HTR-8/SVneo (cell line): ENCODE measurements around the gene NRXN3.
A peak's percentile ranks its signal among the peaks of the same experiment; 100 is the strongest.

Source experiments
- DNase-seq: peaks from one replicate; pipeline ENCODE4 v3.0.0; 2011; ENCODE audit warnings: low spot score, mixed read lengths; ENCODE audit not compliant: insufficient read length
- FAIRE-seq: peaks from 2 replicates; lab custom pipeline; 2011; peaks lifted over from hg19 to GRCh38; lab: Jason Lieb, UNC

The NRXN3 gene

DNA sequence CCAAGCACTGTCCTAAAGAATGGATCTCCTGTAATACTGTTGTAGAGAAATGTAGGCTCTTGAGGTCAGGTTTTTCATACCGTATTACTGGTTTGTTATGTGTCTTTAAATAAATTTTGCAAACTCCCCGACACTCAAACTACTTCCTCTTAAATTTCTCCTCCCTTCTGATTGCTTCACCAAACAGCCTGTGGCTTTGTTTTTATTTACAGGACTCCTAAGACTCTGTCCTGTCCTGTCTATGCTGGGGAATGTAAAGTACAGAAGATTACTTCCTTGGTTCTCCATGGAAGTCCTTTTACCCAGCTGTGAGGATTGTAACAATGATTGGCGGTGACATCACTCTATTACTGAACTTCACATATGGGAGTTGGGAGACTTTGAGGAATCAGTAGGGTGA is 1167.6 kb downstream of the NRXN3 start:
- no peak for FAIRE-seq
- no peak for DNase-seq

DNA sequence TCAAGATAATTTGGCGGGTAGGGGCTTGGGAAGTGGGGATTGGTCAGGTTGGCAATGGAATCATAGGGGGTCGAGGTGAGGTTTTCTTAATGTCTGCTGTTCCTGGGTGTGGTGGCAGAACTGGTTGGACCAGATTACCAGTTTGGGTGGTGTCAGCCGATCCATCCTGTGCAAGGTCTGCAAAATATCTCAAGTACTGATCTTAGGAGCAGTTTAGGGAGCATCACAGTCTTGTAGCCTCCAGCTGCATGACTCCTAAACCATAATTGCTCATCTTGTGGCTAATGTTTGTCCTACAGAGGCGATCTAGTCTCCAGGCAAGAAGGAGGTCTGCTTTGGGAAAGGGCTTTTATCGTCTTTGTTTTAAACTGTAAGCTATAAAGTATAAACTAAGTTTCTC is 1172.8 kb downstream of the NRXN3 start:
- no peak for FAIRE-seq
- DNase-seq = no peak

DNA sequence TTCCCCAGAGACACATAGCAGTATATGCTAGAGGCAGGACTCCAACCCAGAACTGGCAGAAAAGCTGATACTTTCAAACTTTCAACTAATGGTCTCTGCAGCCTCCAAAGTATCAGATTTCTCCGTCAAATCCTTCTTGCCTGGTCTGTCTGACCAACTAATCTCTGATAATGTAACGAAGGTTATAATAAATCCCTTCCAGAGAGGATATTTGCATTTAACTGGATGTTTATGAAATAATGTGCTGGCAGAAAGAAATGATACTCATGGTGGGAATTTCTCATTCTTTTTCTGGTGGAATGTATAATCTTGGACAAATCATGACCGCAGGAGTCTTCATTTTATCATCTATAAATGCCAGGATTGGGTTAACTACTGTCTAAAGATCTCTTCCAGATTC is 1180.8 kb downstream of the NRXN3 start:
- no peak for DNase-seq
- no peak for FAIRE-seq

DNA sequence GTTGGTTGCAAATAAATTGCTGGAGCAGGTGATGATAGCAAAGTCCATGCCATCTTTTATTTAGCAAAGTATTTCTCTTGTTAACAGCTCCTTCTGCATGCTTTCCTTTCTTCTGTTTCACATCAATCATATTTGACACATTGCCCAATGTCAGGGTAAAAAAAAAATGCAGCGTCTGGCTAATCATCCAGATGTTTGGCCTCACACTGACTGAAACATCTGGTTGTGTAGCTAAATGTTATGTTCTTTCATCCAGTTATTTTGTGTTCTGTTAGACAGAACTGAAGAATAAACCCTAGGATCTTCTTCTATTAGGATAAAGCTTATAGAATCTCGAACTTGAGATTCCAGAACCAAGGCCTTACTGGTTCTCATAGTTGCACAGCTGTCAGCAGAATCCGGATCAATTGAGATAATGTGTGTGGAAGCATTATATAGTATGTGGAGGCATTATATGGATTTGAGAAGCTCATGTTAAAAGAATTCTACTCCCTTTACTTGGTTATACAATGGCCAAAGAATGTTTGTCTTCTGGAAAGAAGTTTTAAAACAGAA is 1182.0 kb downstream of the NRXN3 start:
- no peak for DNase-seq
- no peak for FAIRE-seq

DNA sequence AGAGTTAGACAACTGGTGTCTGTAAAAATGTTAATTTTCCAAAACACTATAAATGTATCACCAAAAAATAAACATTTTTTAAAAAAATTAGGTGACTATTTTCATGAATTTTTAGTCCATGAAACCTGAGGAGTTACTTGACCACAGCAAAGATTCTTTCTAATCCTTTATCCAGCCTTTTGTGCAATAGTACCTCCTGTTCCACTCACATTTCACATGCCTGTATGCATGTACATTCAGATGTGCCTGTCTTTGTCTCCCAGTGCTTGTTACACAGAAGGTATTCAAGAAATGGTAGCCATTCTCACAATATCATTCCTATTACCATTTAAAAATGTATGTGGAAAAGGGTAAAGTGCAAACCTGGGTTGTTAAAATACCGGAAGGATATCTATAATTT is 1184.2 kb downstream of the NRXN3 start:
- FAIRE-seq = no peak
- DNase-seq = no peak

DNA sequence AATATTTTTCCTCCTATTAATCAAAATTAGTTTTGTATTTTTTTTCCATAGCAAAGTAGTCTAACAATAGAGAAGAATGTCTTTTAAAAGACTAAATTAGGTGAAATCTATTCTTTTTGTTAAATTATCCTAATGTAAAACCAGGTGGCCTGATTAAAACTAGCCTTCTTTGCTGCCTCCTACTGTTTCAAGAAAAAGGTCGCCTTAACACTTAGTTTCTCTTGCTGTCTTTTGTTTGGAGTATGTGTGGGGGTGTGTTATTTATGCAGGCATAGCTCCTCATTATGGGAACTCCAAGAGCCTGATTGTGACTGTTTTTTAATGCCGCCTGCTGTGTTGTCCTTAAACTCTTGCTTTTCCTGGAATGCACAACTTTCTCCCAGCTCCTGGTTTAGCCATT is 1185.9 kb downstream of the NRXN3 start:
- FAIRE-seq = no peak
- no peak for DNase-seq

DNA sequence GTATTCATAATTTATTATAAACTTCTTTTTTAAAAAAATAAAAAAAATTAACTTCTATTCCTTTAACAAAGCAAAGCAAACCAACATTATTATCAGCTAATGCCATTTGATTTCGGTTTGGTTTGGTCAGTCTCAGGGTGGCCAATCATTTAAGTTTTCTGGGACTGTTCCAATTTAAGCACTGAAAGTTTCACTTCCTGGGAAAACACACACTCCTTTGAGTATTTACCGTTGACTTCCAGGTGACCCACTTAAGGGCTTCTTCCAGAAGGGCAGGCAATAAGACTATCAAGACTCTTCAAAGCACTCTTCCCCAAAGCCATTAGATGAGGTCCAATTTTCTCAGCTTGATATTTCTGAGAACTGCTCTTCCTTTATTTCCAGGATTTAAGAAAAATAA is 1187.1 kb downstream of the NRXN3 start:
- FAIRE-seq = no peak
- DNase-seq = no peak

DNA sequence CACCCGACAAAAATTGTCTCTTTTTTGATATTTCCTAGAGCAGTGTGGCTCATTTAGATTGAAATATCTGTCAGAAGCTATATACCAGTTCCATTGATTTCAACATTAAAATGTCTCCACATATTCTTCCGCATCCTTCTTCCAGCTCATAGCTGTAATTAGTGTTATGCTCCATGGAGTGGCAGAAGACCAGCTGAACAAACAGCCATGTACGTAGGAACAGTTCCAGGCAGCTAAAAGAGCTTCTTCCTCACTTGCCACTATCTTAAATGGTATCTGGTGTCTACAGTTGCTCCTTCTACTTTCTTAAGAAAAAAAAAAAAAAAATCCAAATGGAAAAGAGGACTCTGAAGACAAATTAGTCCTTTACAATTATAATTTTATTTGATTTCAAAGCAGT is 1193.1 kb downstream of the NRXN3 start:
- FAIRE-seq (no peak), DNase-seq (no peak)

DNA sequence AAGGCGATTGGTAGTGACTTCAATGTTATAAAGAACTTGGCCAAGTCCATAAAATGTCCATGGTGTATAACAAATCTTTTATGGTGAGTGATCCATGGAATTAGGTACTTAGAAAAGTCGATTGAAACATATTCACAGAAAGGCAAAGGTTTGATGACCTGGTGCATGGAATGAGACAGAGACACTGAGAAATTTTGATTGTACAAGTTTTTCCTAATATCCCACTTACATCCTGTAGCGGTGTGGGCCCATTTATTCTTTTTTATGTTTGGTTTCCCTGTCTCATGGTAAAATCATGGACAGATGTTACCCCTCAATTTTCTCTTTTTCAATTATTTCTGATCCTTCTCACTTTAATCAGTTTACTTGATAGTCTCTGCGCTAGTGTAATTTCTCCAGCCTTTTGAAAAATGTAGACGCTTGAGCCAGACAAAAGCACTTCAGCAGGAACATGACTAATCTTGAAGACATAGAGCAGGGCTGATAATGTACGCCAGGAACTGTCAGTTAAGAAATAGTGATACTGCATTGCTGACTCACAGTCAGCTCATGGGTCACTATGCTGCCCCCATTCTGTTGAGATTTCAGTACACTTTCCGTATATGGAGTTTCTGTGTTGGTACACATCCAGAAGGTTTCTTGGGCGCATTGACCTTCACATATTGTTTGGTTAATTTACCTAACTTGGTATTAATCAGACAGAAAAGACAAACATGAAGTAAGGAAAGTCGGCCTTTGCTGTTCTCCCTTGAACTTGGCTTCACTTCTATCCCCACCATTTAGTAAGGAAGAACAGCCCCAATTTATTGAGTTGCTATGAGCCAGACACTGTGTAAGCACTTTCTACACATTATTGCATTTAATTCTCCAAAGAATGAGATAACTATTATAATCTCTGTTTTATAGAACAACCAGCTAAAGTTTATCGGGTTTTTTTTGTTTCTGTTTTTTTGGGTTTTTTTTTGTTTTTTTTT is 1199.5 kb downstream of the NRXN3 start:
- FAIRE-seq = peak; percentile 89

DNA sequence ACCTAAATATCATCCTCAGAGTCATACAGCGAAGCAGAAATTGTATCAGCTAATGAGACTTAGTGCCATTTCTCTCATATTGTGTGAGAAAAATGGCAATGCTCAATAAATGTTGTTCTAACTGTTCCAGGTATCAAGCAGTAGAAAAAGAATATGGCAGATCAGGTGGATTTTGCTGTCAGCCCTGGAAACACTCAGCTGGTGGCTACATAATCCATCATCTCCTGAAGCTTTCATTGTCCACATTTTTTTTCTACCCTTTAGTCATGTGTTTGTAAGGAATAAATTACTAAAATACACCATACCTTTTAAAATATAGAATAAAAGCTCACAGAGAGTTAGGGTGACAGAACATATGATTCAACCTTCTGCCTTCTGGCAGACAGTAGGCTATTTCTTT is 1200.8 kb downstream of the NRXN3 start:
- FAIRE-seq (no peak), DNase-seq (no peak)

More for the DNA sequence above, 1199.5 kb downstream of the NRXN3 start:
- DNase-seq = peak; percentile 72

DNA sequence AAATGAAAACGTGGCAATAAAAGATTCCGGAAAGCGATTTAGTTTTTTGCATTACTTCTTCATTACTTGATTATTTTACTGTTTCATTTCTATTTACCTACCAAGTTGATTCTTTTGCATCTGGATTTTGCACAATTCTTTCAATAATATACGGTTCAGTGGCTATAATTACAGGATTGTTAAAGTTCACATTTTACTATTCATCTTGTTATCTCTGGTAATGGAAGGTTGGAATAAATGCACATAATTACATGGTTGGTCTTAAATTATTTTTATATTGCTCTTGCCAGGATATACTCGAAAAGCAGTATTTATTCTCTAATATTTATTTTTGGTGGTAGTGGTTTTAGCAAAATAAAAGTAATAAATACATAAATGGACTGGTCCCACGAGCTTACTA is 1203.3 kb downstream of the NRXN3 start:
- DNase-seq = no peak
- FAIRE-seq = no peak

DNA sequence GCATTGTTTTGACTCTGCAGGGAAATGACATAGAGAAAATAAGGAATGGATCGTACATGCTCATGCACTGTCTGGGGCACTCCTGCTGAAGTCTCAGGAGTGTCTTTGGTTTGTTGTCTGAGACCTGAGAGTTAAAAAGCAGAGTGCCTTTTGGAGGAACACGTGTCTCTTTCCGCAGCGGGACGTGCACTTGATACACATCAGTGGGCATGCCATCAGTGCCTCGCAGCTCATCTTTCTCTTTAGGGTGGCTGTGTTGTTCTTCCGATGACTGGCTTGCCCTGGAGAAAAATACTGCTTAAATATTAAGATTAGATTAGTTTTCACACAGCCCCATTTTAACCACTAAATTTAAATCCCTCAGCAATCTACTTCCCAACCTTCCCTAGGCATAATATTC is 1205.2 kb downstream of the NRXN3 start:
- DNase-seq (no peak), FAIRE-seq (no peak)

DNA sequence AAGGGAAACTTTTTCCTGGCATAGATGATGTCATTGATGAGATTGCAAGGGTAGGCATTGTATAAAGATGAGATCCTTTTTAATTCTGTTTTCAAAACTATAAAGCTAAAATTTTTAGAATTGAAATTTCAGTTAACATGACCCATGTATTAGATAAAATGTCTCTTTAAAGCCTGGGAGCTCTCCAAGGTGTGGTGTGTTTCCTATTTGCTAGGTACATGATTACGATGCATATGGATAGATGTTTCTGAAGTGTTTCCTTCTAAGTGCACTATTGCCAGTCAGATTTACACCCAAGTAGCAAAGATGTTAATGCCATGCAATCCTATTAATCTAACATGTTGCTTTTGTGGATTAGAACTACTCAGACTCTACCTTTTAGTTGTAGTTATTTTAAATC is 1206.4 kb downstream of the NRXN3 start:
- no peak for DNase-seq
- FAIRE-seq = no peak

DNA sequence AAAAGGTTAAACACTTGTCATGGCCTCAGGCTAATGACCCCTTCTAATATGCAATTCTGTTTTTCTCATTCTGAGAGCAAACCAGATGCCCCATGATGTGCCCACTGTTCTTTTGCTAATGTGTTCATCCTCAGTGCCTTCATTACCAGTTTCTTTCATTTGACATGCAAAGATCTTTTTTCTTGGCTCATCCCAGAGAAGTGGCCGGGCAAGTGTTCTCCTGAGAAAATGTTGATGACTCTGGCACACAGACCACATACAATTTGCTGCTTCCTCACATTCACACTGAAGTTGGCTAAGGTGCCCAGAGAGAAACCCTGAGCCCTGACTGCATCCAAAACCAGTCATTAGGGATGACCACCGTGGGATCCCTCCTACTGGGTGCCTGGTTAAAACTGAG is 1207.8 kb downstream of the NRXN3 start:
- DNase-seq = no peak
- no peak for FAIRE-seq

DNA sequence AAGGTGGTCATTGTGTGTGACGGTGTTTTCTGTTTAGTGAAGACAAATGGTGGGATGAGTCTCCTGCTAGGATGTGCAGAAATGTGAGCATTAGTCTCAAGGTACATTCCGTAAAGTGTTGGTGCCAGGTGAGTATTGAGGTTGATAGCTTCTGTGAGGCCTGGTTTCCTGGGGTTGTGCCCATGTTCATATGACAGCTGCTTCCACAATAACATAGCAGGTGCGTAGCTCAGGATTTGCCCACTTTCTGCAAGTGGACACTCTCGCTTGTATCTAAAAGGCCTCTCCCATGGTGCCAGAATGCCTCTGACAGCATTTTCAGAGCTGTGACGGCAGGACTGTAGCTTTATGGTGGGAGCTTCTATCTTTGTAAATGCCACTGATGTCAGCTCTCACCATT is 1209.1 kb downstream of the NRXN3 start:
- DNase-seq = no peak
- FAIRE-seq = no peak

DNA sequence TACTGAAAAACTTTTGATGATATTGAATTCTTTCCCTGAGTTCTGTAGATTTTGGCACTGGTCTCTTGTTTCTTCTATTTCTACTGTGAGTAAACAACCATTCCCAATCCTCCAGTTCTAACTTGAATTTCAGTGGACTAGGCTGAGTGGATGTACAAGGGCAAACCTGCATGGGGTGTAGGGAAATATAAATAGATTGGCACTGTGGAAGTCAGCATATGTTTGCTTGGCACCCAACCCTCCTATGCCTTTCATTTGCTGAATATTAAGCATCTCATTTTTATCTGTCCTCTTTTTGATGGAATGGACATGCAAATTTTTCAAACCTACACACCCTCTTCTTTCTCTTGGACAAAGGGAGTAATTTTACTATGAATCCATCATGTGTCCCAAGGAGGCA is 1212.9 kb downstream of the NRXN3 start:
- DNase-seq = no peak
- no peak for FAIRE-seq

DNA sequence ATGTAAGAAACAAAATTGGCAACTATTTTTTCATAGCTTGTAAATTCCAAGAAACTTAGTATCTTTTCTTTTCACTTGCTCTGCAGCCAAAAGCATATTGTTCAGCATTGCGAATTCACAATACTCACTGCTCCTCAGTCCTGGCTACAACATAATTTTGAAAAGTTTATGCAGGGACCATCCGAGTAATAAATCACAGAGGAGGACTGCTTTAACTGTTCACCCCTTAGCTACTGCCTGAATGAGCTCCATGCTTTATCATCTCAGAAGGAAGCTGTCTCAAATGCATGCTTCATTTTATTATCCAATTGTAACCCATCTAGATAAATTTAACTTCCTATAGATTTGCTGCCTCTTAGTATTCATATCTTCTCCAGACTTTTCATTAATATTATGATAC is 1213.3 kb downstream of the NRXN3 start:
- no peak for DNase-seq
- FAIRE-seq = no peak

DNA sequence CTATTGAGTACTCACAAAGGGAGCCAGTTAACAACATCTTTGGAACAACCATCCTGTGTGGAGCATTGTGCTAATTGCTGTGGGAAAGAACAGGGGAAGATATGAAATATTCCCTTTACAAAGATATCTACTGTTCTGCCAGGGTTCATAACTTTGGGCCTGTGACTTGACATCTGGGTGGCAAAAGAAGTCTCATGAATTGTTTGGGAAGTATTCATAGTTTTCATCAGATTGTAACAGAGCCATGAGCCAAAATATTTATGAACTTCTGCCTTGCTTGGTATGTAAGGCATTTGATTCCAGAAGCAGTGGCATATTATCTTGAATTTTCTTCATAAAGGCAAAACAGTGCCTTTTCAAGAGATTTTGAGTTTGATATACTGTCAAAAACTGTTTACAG is 1224.9 kb downstream of the NRXN3 start:
- no peak for FAIRE-seq
- no peak for DNase-seq

DNA sequence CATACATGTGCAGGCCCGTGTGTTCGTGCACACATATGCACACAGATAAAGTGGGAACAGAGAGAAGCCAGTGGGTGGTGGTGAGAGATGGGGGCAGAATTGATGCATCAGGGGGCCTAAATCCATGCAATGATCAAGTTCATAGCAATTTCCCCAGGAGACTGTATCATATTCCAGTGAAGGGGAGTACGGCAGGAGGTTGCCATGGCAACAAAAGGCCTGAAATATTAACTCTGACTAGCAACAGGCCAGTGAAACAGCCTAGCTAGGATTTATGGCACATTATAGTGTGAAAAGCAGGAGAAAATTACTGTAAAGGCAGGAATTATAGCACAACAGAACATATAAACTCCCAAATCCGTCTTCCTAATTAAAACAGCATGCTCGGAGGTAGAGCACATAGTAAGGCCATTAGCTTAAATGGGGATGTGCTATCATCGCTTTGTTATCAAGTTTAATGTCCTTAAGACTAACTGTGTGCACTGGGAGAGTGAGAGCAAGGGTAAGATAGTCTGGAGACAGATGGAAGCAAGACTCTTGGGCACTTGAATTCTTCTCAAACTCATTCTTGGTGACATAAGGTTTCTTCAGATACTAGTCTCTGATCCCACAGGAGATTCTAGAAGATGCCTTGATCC is 1234.8 kb downstream of the NRXN3 start:
- FAIRE-seq (no peak), DNase-seq (no peak)

DNA sequence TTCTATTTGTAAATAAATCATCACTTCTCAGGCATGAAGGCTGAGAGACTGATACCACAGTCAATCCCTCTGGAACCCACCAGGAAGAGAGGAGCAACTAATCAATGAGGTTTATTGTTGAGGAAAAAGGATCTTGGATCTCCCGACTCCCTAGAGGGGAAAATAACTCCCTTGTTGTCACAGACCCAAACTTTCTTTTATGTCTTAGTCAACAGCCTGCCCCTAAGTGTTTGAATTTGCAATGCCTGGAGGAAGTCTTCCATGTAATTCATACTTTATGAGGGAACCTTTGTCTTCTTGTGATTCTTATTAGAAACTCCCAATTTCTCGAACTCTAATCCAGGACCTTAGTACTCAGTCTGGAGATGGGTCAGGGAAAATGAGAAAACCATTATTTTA is 1235.3 kb downstream of the NRXN3 start:
- DNase-seq = no peak
- FAIRE-seq = no peak

DNA sequence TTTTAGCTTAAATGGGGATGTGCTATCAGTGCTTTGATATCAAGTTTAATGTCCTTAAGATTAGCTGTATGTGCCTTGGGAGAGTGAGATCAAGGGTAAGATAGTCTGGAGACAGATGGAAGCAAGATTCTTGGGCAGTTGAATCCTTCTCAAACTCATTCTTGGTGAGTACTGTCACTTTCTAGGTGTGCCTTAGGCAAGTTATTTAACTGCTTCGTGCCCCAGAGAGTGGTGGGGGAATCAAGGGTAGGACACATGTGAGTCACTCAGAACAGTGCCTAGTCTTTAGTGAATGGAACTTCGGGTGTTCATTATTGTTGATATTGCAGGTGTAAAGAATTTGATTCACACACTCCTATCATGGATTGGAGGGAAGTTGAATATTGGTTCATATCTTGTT is 1237.4 kb downstream of the NRXN3 start:
- peak; percentile 20 for FAIRE-seq
- no peak for DNase-seq
